ENCODE data around the gene LANCL3.

- TF ChIP-seq CTCF (IDR thresholded peaks at IDR 0.05) (no peak), POLR2A (IDR thresholded peaks at IDR 0.05) (no peak)
These were observed 70.4 kb downstream of the LANCL3 start for GRCh38 chrX:37641859-37642258.
